ENCODE measurements around the gene LORICRIN. TPM values are rescaled to one million over a fixed set of nuclear protein-coding genes. Genes with fewer than 3 reads are reported as not detected.

The LORICRIN gene
- total RNA-seq, 1 experiment from 2014 or later = not detected

DNA sequence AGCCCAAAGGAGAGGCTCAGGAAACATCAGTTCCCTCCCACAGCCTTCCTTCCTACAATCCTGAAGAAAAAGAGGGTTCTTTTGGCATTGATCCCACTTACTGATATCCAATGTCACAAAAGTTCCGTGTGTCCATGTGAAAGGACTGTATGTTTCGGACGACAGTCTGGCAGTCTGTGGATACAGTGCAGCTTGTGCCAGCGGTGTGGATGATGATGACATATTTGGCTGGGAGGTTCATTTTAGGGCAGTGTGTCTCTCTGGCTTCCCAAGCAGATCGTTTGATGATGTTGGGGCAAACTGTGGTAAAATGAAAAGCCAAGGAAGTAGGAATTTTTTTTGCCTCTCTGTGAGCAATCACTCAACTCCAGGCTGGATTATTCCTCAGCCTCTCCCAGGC lies 42.8 kb downstream of the LORICRIN start:
- no peak for DNase-seq (ENCODE audit: low spot score)

- no peak for DNase-seq (ENCODE audit: low spot score)
Measured at GRCh38 chr1:153305682-153306081, 46.2 kb downstream of the LORICRIN start.

DNA sequence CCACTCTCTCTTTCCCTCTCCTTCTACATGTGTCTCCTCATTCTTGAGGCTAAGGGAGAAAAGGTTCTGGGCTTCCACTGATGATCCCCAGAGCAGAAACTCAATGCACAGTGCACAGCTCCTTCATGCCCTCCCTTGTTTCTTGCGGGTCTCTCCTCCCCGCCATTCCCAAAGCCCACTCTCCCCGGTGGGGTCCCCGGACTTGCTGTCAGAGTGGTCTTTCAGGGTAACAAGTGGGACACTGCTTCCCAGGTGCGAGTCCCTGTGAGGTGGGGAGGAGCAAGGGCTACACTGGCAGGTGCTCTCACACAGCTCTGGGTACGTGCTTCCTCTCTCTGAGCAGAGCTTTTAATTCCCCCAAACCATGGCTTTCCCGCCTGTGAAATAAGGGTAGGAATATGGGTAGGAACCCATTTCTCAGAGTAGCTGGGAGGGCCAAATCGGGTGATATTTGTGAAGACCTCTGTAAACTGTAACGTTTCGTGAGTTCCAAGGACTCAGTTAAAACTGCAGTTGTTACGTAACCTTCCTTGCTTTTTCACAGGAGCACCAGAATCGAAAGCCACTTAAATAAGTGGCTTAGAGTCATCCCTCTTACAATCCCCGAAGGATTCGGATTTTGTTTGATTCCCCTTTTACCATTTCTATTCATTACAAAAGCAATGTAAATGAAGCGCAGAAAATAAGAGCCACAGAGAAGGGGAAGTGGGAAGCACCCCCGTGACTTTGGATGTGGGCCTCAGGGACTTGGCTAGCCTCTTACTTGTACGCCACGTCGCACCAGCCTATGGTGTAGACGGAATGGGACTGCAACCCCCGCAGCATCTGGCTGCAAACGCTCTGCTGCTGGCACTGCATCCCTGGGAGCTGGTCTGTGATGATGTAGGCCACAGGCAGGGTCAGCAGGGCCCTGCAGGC lies 47.1 kb downstream of the LORICRIN start:
- no peak for DNase-seq (ENCODE audit: low spot score)

GRCh38 chr1:153307221-153307600 lies 47.7 kb downstream of the LORICRIN start:
- no peak for DNase-seq (ENCODE audit: low spot score)

DNA sequence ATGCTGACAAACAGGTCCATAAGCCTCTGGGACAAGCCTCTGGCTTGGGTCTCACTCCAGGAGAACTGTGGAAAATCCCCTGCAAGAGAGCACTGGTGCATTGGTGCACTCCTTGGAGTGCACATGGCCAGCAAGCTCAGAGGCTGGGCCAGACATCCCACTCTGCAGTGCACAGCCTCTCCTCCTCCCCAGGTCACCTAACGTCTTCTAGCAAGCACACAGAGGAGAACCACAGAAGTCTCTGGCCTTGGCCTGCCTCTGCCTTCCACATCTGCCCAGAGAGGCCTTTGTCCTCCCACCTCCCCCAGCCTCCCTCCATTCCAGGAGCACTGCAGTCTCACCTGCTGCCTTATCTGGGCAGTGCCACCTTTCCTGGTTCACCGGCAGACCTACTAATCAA lies 49.1 kb downstream of the LORICRIN start:
- no peak for DNase-seq (ENCODE audit: low spot score)

- DNase-seq (ENCODE audit: low spot score) = no peak
Measured at GRCh38 chr1:153309441-153309840, 50.0 kb downstream of the LORICRIN start.

- no peak for DNase-seq (ENCODE audit: low spot score)
Measured at GRCh38 chr1:153310526-153310925, 51.0 kb downstream of the LORICRIN start.

Other genes starting within 250 kb of the LORICRIN start
- gene SPRR1B, start 228.5 kb upstream of the LORICRIN start, total RNA-seq (2014; rRNA removed; shearing (Covaris generic)) = 0.57 and 1.9 TPM in 2 replicates
- gene SPRR2D, start 218.6 kb upstream of the LORICRIN start, total RNA-seq (2014; rRNA removed; shearing (Covaris generic)) = not detected in 2 replicates
- not detected in 2 replicates for gene SPRR2A, start 202.2 kb upstream of the LORICRIN start, total RNA-seq (2014; rRNA removed; shearing (Covaris generic))
- gene SPRR2B, start 188.1 kb upstream of the LORICRIN start, total RNA-seq (2014; rRNA removed; shearing (Covaris generic)) = not detected in 2 replicates
- not detected in 2 replicates for gene SPRR2E, start 165.2 kb upstream of the LORICRIN start, total RNA-seq (2014; rRNA removed; shearing (Covaris generic))
- not detected in 2 replicates for gene SPRR2F, start 146.2 kb upstream of the LORICRIN start, total RNA-seq (2014; rRNA removed; shearing (Covaris generic))
- not detected in 2 replicates for gene SPRR2G, start 108.8 kb upstream of the LORICRIN start, total RNA-seq (2014; rRNA removed; shearing (Covaris generic))
- gene LELP1, start 56.3 kb upstream of the LORICRIN start, total RNA-seq (2014; rRNA removed; shearing (Covaris generic)) = not detected in 2 replicates
- not detected in 2 replicates for gene PRR9, start 42.1 kb upstream of the LORICRIN start, total RNA-seq (2014; rRNA removed; shearing (Covaris generic))
- not detected in 2 replicates for gene PGLYRP3, start 53.3 kb downstream of the LORICRIN start, total RNA-seq (2014; rRNA removed; shearing (Covaris generic))
- not detected in 2 replicates for gene PGLYRP4, start 89.2 kb downstream of the LORICRIN start, total RNA-seq (2014; rRNA removed; shearing (Covaris generic))
- 1.8 TPM in 1 of 2 replicates, not detected in the other for gene S100A9, start 98.2 kb downstream of the LORICRIN start, total RNA-seq (2014; rRNA removed; shearing (Covaris generic))
- gene S100A12, start 115.9 kb downstream of the LORICRIN start, total RNA-seq (2014; rRNA removed; shearing (Covaris generic)) = not detected in 2 replicates
- gene S100A8, start 131.4 kb downstream of the LORICRIN start, total RNA-seq (2014; rRNA removed; shearing (Covaris generic)) = not detected in 2 replicates
- gene S100A7A, start 156.8 kb downstream of the LORICRIN start, total RNA-seq (2014; rRNA removed; shearing (Covaris generic)) = not detected in 2 replicates
- gene S100A7, start 201.0 kb downstream of the LORICRIN start, total RNA-seq (2014; rRNA removed; shearing (Covaris generic)) = not detected in 2 replicates

Measured in HT-29 (cell line).